IMR-90 (cell line): ENCODE measurements around the gene DOCK1. TPM values are rescaled to one million over a fixed set of nuclear protein-coding genes. Genes with fewer than 3 reads are reported as not detected.

Experiments used
- ATAC-seq: fragments of 200-7000 bp; cut with Tn5 transposase; 2 replicates; pipeline ENCODE4 v1.9.1; 2020; ENCODE audit warnings: low read depth, mild to moderate bottlenecking, moderate library complexity
- BruUV-seq: library from RNA; stranded (reverse); fragments of 400-500 nt; replicated peaks from 2 replicates; lab custom pipeline; 2021; lab: Mats Ljungman, UMichigan
- CTCF ChIA-PET: fragments of 300-600 bp; formaldehyde crosslinking; extraction: SDS; loops from one replicate; lab custom pipeline; 2021; ENCODE audit warnings: antibody characterized with exemption; lab: Yijun Ruan, JAX
- POLR2A ChIA-PET: fragments of 300-600 bp; sonication (Branson Sonifier 250); formaldehyde crosslinking; loops from one replicate; lab custom pipeline; 2022; ENCODE audit warnings: antibody characterized with exemption; ENCODE audit not compliant: unreplicated experiment; lab: Charles Lee
- DNase-seq: peaks from one replicate; pipeline ENCODE4 v3.0.0; 2013
- H2AFZ ChIP-seq: replicated peaks from 2 replicates; pipeline ENCODE3; 2013; ENCODE audit warnings: low read length, mild to moderate bottlenecking; ENCODE audit not compliant: poor library complexity
- H2AK5ac ChIP-seq: 2 replicates; pipeline ENCODE4 v1.6.1; 2013; ENCODE audit warnings: low read depth, low read length, inconsistent platforms
- H2AK9ac ChIP-seq: replicated peaks from 2 replicates; pipeline ENCODE3; 2013; ENCODE audit warnings: mild to moderate bottlenecking, low read depth, low read length, moderate library complexity; ENCODE audit not compliant: poor library complexity
- H2BK120ac ChIP-seq: 2 replicates; pipeline ENCODE4 v1.6.1; 2013; ENCODE audit warnings: low read depth, low read length, inconsistent platforms
- H2BK15ac ChIP-seq: 3 replicates; pipeline ENCODE4 v1.6.1; 2013; ENCODE audit warnings: low read depth, low read length, inconsistent platforms
- H2BK20ac ChIP-seq: 2 replicates; pipeline ENCODE4 v1.6.1; 2013; ENCODE audit warnings: low read depth, mild to moderate bottlenecking, inconsistent platforms, low read length, moderate library complexity
- H2BK5ac ChIP-seq: 2 replicates; pipeline ENCODE4 v1.6.1; 2013; ENCODE audit warnings: mild to moderate bottlenecking, low read depth, low read length, inconsistent platforms; ENCODE audit not compliant: poor library complexity, severe bottlenecking
- H3K14ac ChIP-seq: replicated peaks from 2 replicates; pipeline ENCODE4 v1.6.1; 2013; ENCODE audit warnings: low read depth, low read length, inconsistent platforms
- H3K18ac ChIP-seq: 2 replicates; pipeline ENCODE4 v1.6.1; 2013; ENCODE audit warnings: low read depth, low read length, control low read depth
- H3K23ac ChIP-seq: 2 replicates; pipeline ENCODE4 v1.6.1; 2013; ENCODE audit warnings: low read depth, low read length, inconsistent platforms
- H3K27ac ChIP-seq: 2 replicates; pipeline ENCODE4 v1.5.1; 2013; ENCODE audit warnings: mild to moderate bottlenecking, control low read depth, low read length; ENCODE audit not compliant: insufficient read depth
- H3K27me3 ChIP-seq: 2 replicates; pipeline ENCODE4 v1.6.1; 2013; ENCODE audit warnings: low read length; ENCODE audit not compliant: control insufficient read depth, insufficient read depth
- H3K36me3 ChIP-seq: 2 replicates; pipeline ENCODE4 v1.6.1; 2013; ENCODE audit warnings: low read length, mixed read lengths; ENCODE audit not compliant: control insufficient read depth, insufficient read depth
- H3K4ac ChIP-seq: 2 replicates; pipeline ENCODE4 v1.6.1; 2013; ENCODE audit warnings: low read depth, low read length, inconsistent platforms
- H3K4me1 ChIP-seq: 2 replicates; pipeline ENCODE4 v1.6.1; 2013; ENCODE audit warnings: low read length, mixed read lengths; ENCODE audit not compliant: control insufficient read depth, insufficient read depth
- H3K4me2 ChIP-seq: 2 replicates; pipeline ENCODE4 v1.6.1; 2013; ENCODE audit warnings: low read depth, mild to moderate bottlenecking, control low read depth, low read length, moderate library complexity
- H3K4me3 ChIP-seq: 2 replicates; pipeline ENCODE4 v1.5.1; 2013; ENCODE audit warnings: low read depth, mild to moderate bottlenecking, control low read depth, low read length, moderate library complexity; ENCODE audit not compliant: insufficient read depth
- H3K56ac ChIP-seq: 2 replicates; pipeline ENCODE4 v1.6.1; 2013; ENCODE audit warnings: low read length, inconsistent platforms; ENCODE audit not compliant: insufficient read depth; ENCODE audit errors: extremely low read depth
- H3K79me1 ChIP-seq, 2 experiments: 2 replicates each; pipeline ENCODE4 v1.6.1; 2013; ENCODE audit warnings: low read length in 2 of 2, inconsistent platforms in 1 of 2, low read depth in 1 of 2
- H3K9ac ChIP-seq: 2 replicates; pipeline ENCODE4 v1.6.1; 2013; ENCODE audit warnings: low read depth, low read length, control low read depth
- H3K9me1 ChIP-seq: 2 replicates; pipeline ENCODE4 v1.6.1; 2013; ENCODE audit warnings: low read length, inconsistent platforms; ENCODE audit not compliant: insufficient read depth
- H3K9me3 ChIP-seq: 2 replicates; pipeline ENCODE4 v1.6.1; 2013; ENCODE audit warnings: low read length; ENCODE audit not compliant: control insufficient read depth, insufficient read depth
- H4K20me1 ChIP-seq: 2 replicates; pipeline ENCODE4 v1.6.1; 2013; ENCODE audit warnings: low read length, inconsistent platforms; ENCODE audit not compliant: insufficient read depth
- H4K5ac ChIP-seq: 2 replicates; pipeline ENCODE4 v1.6.1; 2013; ENCODE audit warnings: mild to moderate bottlenecking, low read depth, low read length, control low read depth
- H4K8ac ChIP-seq, 2 experiments: 2 replicates each; pipeline ENCODE4 v1.6.1; 2013; ENCODE audit warnings: low read depth in 2 of 2, low read length in 2 of 2, control low read depth in 1 of 2, inconsistent platforms in 1 of 2
- H4K91ac ChIP-seq: 2 replicates; pipeline ENCODE4 v1.6.1; 2013; ENCODE audit warnings: low read depth, low read length, inconsistent platforms; ENCODE audit not compliant: insufficient read depth
- MXI1 ChIP-seq: IDR thresholded peaks from 2 replicates; pipeline ENCODE4 v1.6.1; 2012; ENCODE audit warnings: low read depth, mild to moderate bottlenecking, low read length, moderate library complexity, borderline replicate concordance
- RAD21 ChIP-seq: IDR thresholded peaks from 2 replicates; pipeline ENCODE4 v1.6.1; 2012; ENCODE audit warnings: low read length, improper control_type of control experiment
- SMC3 ChIP-seq: fragments of 150-350 bp; IDR thresholded peaks from 2 replicates; pipeline ENCODE4 v1.6.1; 2016; ENCODE audit warnings: low read depth, mild to moderate bottlenecking, antibody characterized with exemption, low read length, moderate library complexity
- WGBS, 2 experiments: methylation state at CpG; one replicate each; pipeline versions ENCODE4 v1.1.5 to v1.1.7; 2013; ENCODE audit warnings: missing lambda C conversion rate in 2 of 2; ENCODE audit not compliant: insufficient read length in 1 of 2; ENCODE audit errors: extremely low coverage in 2 of 2; 5-methylcytosine and 5-hydroxymethylcytosine counted together
- dilution Hi-C: fragments of 300-500 bp; cut with HindIII; formaldehyde crosslinking; loops from one replicate; pipeline ENCODE4 v1.14.3; 2018; ENCODE audit warnings: low sequenced_read_pairs; ENCODE audit not compliant: unreplicated experiment
- in situ Hi-C: fragments of 300-500 bp; cut with MboI; formaldehyde crosslinking; loops from 3 replicates; pipeline ENCODE4 v1.14.3; 2019; ENCODE audit warnings: low sequenced_read_pairs, inconsistent platforms, mixed read lengths
- intact Hi-C: fragments of 100-400 bp; cut with micrococcal nuclease; formaldehyde crosslinking; loops from 2 replicates; pipeline ENCODE4 v1.10.0; 2022
- polyA plus RNA-seq, 3 experiments: library from polyadenylated mRNA; depleted of rRNA; stranded (reverse); fragments of >200 nt; gene quantifications; 2 replicates each; pipeline ENCODE4 v1.2.3, GENCODE V29; 2012; ENCODE audit warnings: low replicate concordance in 1 of 3
- total RNA-seq: library from RNA; depleted of rRNA; stranded (reverse); fragments of >200 nt; gene quantifications from 2 replicates; pipeline ENCODE4 v1.2.3, GENCODE V29; 2012

Gene DOCK1
- total and polyA plus RNA-seq, 2 of the 4 experiments (the other 2 are of a cell fraction): 28.2 to 71.0 TPM

GRCh38 chr10:127117125-127117524 lies 211.9 kb downstream of the DOCK1 start:
- H3K56ac ChIP-seq: no peak overlapping the region
- no peak overlapping the region for H2BK120ac ChIP-seq
- H4K8ac ChIP-seq: no peak overlapping the region
- no peak overlapping the region for H2BK5ac ChIP-seq
- no peak overlapping the region for H3K4me2 ChIP-seq
- POLR2A ChIA-PET: no interaction called here
- no peak overlapping the region for H4K91ac ChIP-seq
- peaks cover 7% of the 10 kb centered on the region; the same call in 1 of the 2 replicates for H3K9me1 ChIP-seq
- no peak overlapping the region for H2BK15ac ChIP-seq
- H4K20me1 ChIP-seq: peaks cover 42% of the 10 kb centered on the region; the same call in 1 of the 2 replicates
- in situ Hi-C loops: no loop called here
- H3K27me3 ChIP-seq: no peaks in the 10 kb centered on the region
- ATAC-seq: peak; percentile 80
- TF ChIP-seq SMC3 (peak; percentile 26; the same call in 1 of the 2 replicates), RAD21 (peak; percentile 28; the same call in 1 of the 2 replicates), MXI1 (no peak)
- H2AK5ac ChIP-seq: no peak overlapping the region
- no CpG with 5 or more reads among the region's 4 CpGs for WGBS, 2 experiments
- H3K14ac ChIP-seq: no peak overlapping the region
- no peaks in the 10 kb centered on the region for H3K9me3 ChIP-seq
- no peak overlapping the region for H3K18ac ChIP-seq
- no peak overlapping the region for H2AFZ ChIP-seq
- peaks cover 19% of the 10 kb centered on the region for H3K36me3 ChIP-seq
- H3K27ac ChIP-seq: no peak overlapping the region
- peak; percentile 64 for DNase-seq
- H2AK9ac ChIP-seq: no peak overlapping the region
- BruUV-seq: no TSS peak
- intact Hi-C loops: loop anchor here (10.0 kb wide), 1 partner anchor 458 kb away; no protein-coding TSS in a partner anchor
- H4K5ac ChIP-seq: no peak overlapping the region
- no peak overlapping the region for H3K4me3 ChIP-seq
- dilution Hi-C loops: no loop called here
- no peak overlapping the region for H2BK20ac ChIP-seq
- H3K23ac ChIP-seq: no peak overlapping the region
- H3K9ac ChIP-seq: no peak overlapping the region
- no peak overlapping the region for H3K4ac ChIP-seq
- CTCF ChIA-PET: interaction anchor here (0.5 kb wide), 1 partner anchor 461 kb away, joined by 3 read pairs; no protein-coding TSS in a partner anchor
- no peaks in the 10 kb centered on the region for H3K4me1 ChIP-seq
- H3K79me1 ChIP-seq: peaks cover 18 to 25% of the 10 kb centered on the region in 2 experiments
